ENCODE measurements around the gene GGN.
"Not testable (repeated sequence)": the region's sequence is repeated elsewhere in the genome, so short reads cannot be mapped to it uniquely, and the experiment has no call there.

Gene GGN

GRCh38 chr19:38429055-38429810 lies 41.4 kb upstream of the GGN start:
- no peak for DNase-seq (ENCODE audit: low spot score)
- TF ChIP-seq CTCF (IDR thresholded peaks at IDR 0.05; ENCODE audit: borderline replicate concordance, control extremely low read depth, extremely low read depth, insufficient read depth, missing control alignments), result no peak
- in situ Hi-C loops (cut with MboI; ENCODE audit: low sequenced_read_pairs, unreplicated experiment), result no loop called here

- peak; percentile 68 for DNase-seq (ENCODE audit: low spot score)
- in situ Hi-C loops (cut with MboI; ENCODE audit: low sequenced_read_pairs, unreplicated experiment), result not testable (repeated sequence)
These were observed 39.3 kb upstream of the GGN start for GRCh38 chr19:38427035-38427677.

GRCh38 chr19:38425810-38426466 lies 38.1 kb upstream of the GGN start, which contains the start of gene RASGRP4:
TSS of gene RASGRP4 (minus strand) at chr19:38426219. CDS start at chr19:38426091, 128 bp downstream.
- in situ Hi-C loops (cut with MboI; ENCODE audit: low sequenced_read_pairs, unreplicated experiment), result no loop called here
- TF ChIP-seq CTCF (IDR thresholded peaks at IDR 0.05; ENCODE audit: borderline replicate concordance, control extremely low read depth, extremely low read depth, insufficient read depth, missing control alignments), result no peak
- DNase-seq (ENCODE audit: low spot score), result peak; percentile 70

- no peak for TF ChIP-seq CTCF (IDR thresholded peaks at IDR 0.05; ENCODE audit: borderline replicate concordance, control extremely low read depth, extremely low read depth, insufficient read depth, missing control alignments)
- no peak for DNase-seq (ENCODE audit: low spot score)
- in situ Hi-C loops (cut with MboI; ENCODE audit: low sequenced_read_pairs, unreplicated experiment), result no loop called here
These were observed 37.5 kb upstream of the GGN start for GRCh38 chr19:38425222-38425809.

- no peak for TF ChIP-seq CTCF (IDR thresholded peaks at IDR 0.05; ENCODE audit: borderline replicate concordance, control extremely low read depth, extremely low read depth, insufficient read depth, missing control alignments)
- in situ Hi-C loops (cut with MboI; ENCODE audit: low sequenced_read_pairs, unreplicated experiment), result loop anchor here (25.0 kb wide), 1 partner anchor 213 kb away; the partner anchor contains the start of gene ACTN4
- DNase-seq (ENCODE audit: low spot score), result no peak
These were observed 36.4 kb upstream of the GGN start for GRCh38 chr19:38424272-38424671.

- in situ Hi-C loops (cut with MboI; ENCODE audit: low sequenced_read_pairs, unreplicated experiment), result loop anchor here (25.0 kb wide), 1 partner anchor 215 kb away; the partner anchor contains the start of gene ACTN4
- DNase-seq (ENCODE audit: low spot score), result no peak
- no peak for TF ChIP-seq CTCF (IDR thresholded peaks at IDR 0.05; ENCODE audit: borderline replicate concordance, control extremely low read depth, extremely low read depth, insufficient read depth, missing control alignments)
These were observed 34.6 kb upstream of the GGN start for GRCh38 chr19:38422438-38422837.
